Spleen (tissue), 11 donors: Measurements from ENCODE around the gene KIF18B. TPM values are rescaled to one million over a fixed set of nuclear protein-coding genes. Genes with fewer than 3 reads are reported as not detected.

Experiments
- DNase-seq: peaks from one replicate; pipeline ENCODE4 v3.0.0-alpha.2; 2020
- H3K27ac ChIP-seq, 8 donors: fragments of 200-600 bp; sonication (generic) in 7 of 8; 1 replicate in 4 of 8; 2 replicates in 4 of 8; pipeline versions ENCODE4 v1.5.0 to v1.8.0; 2016 to 2021; ENCODE audit warnings: inconsistent platforms in 4 of 8, mild to moderate bottlenecking in 4 of 8, moderate library complexity in 1 of 8
- H3K27me3 ChIP-seq, 7 donors: fragments of 200-600 bp; sonication (generic) in 6 of 7; replicated peaks in 1 of 7; 1 replicate in 4 of 7; 2 replicates in 3 of 7; pipeline versions ENCODE4 v1.5.0 to v1.8.0; 2016 to 2021; ENCODE audit warnings: inconsistent platforms in 3 of 7, mild to moderate bottlenecking in 1 of 7
- H3K36me3 ChIP-seq, 6 donors: fragments of 200-600 bp; sonication (generic) in 5 of 6; 1 replicate in 4 of 6; 2 replicates in 2 of 6; pipeline versions ENCODE4 v1.5.0 to v1.8.0; 2016 to 2021; ENCODE audit warnings: inconsistent platforms in 2 of 6
- H3K4me1 ChIP-seq, 6 donors: fragments of 200-600 bp; sonication (generic) in 5 of 6; 1 replicate in 3 of 6; 2 replicates in 3 of 6; pipeline versions ENCODE4 v1.5.0 to v1.8.0; 2016 to 2021; ENCODE audit warnings: inconsistent platforms in 3 of 6
- H3K4me3 ChIP-seq, 8 donors: fragments of 200-600 bp; sonication (generic) in 7 of 8; 1 replicate in 4 of 8; 2 replicates in 4 of 8; pipeline versions ENCODE4 v1.5.0 to v1.8.0; 2016 to 2021; ENCODE audit warnings: inconsistent platforms in 4 of 8, mild to moderate bottlenecking in 4 of 8, moderate library complexity in 2 of 8
- H3K9me3 ChIP-seq, 8 donors: fragments of 200-600 bp; sonication (generic) in 7 of 8; 1 replicate in 4 of 8; 2 replicates in 4 of 8; pipeline versions ENCODE4 v1.5.0 to v1.8.0; 2016 to 2021; ENCODE audit warnings: inconsistent platforms in 4 of 8
- CTCF ChIP-seq, 11 experiments: fragments of 200-600 bp in 7 of 11; fragments of 450-650 bp in 4 of 11; sonication (generic) in 4 of 11; IDR thresholded peaks in 8 of 11; conservative IDR thresholded peaks in 3 of 11; 1 replicate in 7 of 11; 2 replicates in 4 of 11; pipeline versions ENCODE4 v1.4.0 to v1.8.0; 2016 to 2021; ENCODE audit warnings: antibody characterized with exemption in 11 of 11, inconsistent platforms in 4 of 11, mild to moderate bottlenecking in 1 of 11
- POLR2A ChIP-seq, 3 donors: fragments of 450-650 bp; IDR thresholded peaks; one replicate each; pipeline ENCODE4 v1.5.1; 2017; ENCODE audit warnings: antibody characterized with exemption in 3 of 3, mild to moderate bottlenecking in 1 of 3
- POLR2AphosphoS5 ChIP-seq, 3 donors: sonication (generic); formaldehyde crosslinking; IDR thresholded peaks; one replicate each; pipeline ENCODE4 v1.5.1; 2017; ENCODE audit warnings: antibody characterized with exemption in 3 of 3
- WGBS, 5 donors: extraction: QIAGEN DNeasy Blood & Tissue Kit in 3 of 5; methylation state at CpG; one replicate each; pipeline versions ENCODE4 v1.1.5 to v1.1.7; 2013 to 2018; 5-methylcytosine and 5-hydroxymethylcytosine counted together
- intact Hi-C: fragments of 100-400 bp; cut with DNase I; formaldehyde crosslinking; loops from one replicate; pipeline ENCODE4 v1.15.0; 2023; ENCODE audit warnings: low total_unique reads
- polyA plus RNA-seq, 3 donors: library from polyadenylated mRNA; stranded (reverse); fragments of 200-250 nt; gene quantifications; one replicate each; pipeline ENCODE4 v1.2.1, GENCODE V29; 2013
- total RNA-seq, 7 donors: library from RNA; depleted of rRNA in 3 of 7; stranded (reverse); fragments of >200 nt in 3 of 7; fragmentation: NEBNext Ultra II Directional in 4 of 7; extraction: Animal tissue kit (Norgen Biotek cat#: 25700) in 4 of 7; gene quantifications; one replicate each; pipeline versions ENCODE4 v1.1.0 to v1.2.1, GENCODE V29; 2016 to 2021
- donor health status: healthy with polysubstance abuse.
- donor health status: DM: no; HTN: no; CAD: no; lungs with moderate emphysema.
- donor health status: DM: no; HTN: no; CAD: no.
- donor health status: Bipolar disorder and iron deficiency.
- donor health status: healthy.
- donor health status: DM: no; HTN: no; CAD: no.
- donor health status: DM: yes; HTN: yes; CAD: no.

KIF18B gene
- total and polyA plus RNA-seq, 10 donors, result 0.26 to 5.8 (median 1.9) TPM

- DNase-seq, result no peak
These were observed 40.7 kb upstream of the KIF18B start for GRCh38 chr17:44988044-44988942.

GRCh38 chr17:44983563-44983962, 36.0 kb upstream of the KIF18B start:
- intact Hi-C loops, result no loop called here
- H3K4me3 ChIP-seq, result no peak overlapping the region
- H3K36me3 ChIP-seq, result no peaks in the 10 kb centered on the region
- no peak overlapping the region for H3K27ac ChIP-seq
- H3K27me3 ChIP-seq, result peaks cover 0 to 57% (median 15%) of the 10 kb centered on the region in 7 donors
- TF ChIP-seq CTCF (IDR thresholded peaks at IDR 0.05 in 8 of 11, conservative IDR thresholded peaks at IDR 0.05 in 3 of 11), result no peak
- no peak for TF ChIP-seq POLR2AphosphoS5 (IDR thresholded peaks at IDR 0.05)
- no peak for TF ChIP-seq POLR2A (IDR thresholded peaks at IDR 0.05)
- peaks cover 0 to 15% (median 8%) of the 10 kb centered on the region in 6 donors for H3K4me1 ChIP-seq
- DNase-seq, result no peak
- WGBS, 5 donors, result 90 to 94% (median 93%) methylated on average over 4 of the region's 4 CpGs
- H3K9me3 ChIP-seq, result no peaks in the 10 kb centered on the region

More at GRCh38 chr17:44988044-44988942, 40.7 kb upstream of the KIF18B start:
- intact Hi-C loops, result no loop called here
- WGBS, 5 donors, result 39 to 59% (median 44%) methylated on average over 31 to 34 of the region's 34 CpGs
- no peaks in the 10 kb centered on the region for H3K9me3 ChIP-seq
- no peaks in the 10 kb centered on the region for H3K36me3 ChIP-seq
- TF ChIP-seq POLR2A (IDR thresholded peaks at IDR 0.05) (no peak), POLR2AphosphoS5 (IDR thresholded peaks at IDR 0.05) (no peak), CTCF (IDR thresholded peaks at IDR 0.05 in 8 of 11, conservative IDR thresholded peaks at IDR 0.05 in 3 of 11) (no peak)
- no peak overlapping the region for H3K4me3 ChIP-seq
- H3K27me3 ChIP-seq, result peaks cover 0 to 59% (median 20%) of the 10 kb centered on the region in 7 donors
- H3K4me1 ChIP-seq, result peaks cover 0 to 15% (median 8%) of the 10 kb centered on the region in 6 donors
- H3K27ac ChIP-seq, result no peak overlapping the region

GRCh38 chr17:44982113-44982702, 34.6 kb upstream of the KIF18B start:
- Histone ChIP-seq H3K36me3 (no peaks in the 10 kb centered on the region), H3K9me3 (no peaks in the 10 kb centered on the region), H3K27me3 (peaks cover 0 to 57% (median 15%) of the 10 kb centered on the region in 7 donors), H3K4me3 (no peak overlapping the region), H3K27ac (no peak overlapping the region), H3K4me1 (peaks cover 0 to 5% (median 1%) of the 10 kb centered on the region in 6 donors)
- TF ChIP-seq POLR2A (IDR thresholded peaks at IDR 0.05) (no peak), CTCF (IDR thresholded peaks at IDR 0.05 in 8 of 11, conservative IDR thresholded peaks at IDR 0.05 in 3 of 11) (no peak)
- DNase-seq, result no peak
- whole genome bisulfite sequencing, 5 donors, result 91 to 95% (median 94%) methylated on average over 3 of the region's 3 CpGs
- intact Hi-C loops, result no loop called here
